ENCODE results near the gene ALAS1.

ALAS1 gene

DNA sequence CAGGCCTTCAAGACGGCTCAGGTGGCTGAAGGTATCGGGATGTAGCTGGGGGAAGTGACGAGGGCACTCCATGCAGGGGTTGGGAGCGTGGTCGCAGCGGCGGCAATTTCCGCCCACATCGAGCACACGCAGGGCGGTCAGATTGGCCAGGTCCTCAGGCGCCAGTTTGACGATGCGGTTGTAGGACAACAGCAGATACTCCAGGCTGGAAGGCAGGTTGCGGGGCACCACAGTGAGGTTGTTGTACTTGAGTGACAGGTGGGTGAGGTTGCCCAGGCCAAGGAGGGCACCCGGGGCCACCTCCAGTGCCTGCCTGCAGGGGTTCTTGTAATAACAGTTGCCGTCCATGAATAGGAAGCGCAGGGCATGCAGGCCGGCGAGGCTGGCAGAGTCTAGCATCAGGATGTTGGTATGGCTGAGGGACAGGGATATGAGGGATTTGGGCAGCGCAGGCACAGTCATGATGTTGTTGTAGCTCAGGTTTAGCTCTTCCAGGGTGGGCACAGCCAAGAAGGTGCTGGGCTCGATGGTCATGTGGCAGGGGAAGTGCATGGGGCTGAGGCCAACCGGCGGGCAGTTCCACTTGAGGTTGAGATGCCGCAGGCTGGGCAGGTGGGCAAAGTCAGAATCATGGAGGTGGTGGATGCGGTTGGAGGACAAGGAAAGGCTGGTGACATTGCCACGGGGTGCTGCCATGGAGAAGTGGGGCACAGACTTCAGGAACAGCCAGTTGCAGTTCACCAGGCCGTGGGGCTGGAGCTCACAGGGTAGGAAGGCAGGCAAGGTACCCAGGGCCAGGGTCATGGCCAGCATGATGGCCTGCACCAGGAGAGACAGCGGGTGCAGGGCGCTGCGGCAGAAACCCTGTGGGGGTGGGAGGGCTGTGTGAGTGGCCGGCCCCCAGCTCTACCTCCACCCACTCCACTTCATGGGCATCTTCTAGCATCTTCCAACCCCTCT is 25.8 kb downstream of the ALAS1 start:
- no peak for DNase-seq

DNA sequence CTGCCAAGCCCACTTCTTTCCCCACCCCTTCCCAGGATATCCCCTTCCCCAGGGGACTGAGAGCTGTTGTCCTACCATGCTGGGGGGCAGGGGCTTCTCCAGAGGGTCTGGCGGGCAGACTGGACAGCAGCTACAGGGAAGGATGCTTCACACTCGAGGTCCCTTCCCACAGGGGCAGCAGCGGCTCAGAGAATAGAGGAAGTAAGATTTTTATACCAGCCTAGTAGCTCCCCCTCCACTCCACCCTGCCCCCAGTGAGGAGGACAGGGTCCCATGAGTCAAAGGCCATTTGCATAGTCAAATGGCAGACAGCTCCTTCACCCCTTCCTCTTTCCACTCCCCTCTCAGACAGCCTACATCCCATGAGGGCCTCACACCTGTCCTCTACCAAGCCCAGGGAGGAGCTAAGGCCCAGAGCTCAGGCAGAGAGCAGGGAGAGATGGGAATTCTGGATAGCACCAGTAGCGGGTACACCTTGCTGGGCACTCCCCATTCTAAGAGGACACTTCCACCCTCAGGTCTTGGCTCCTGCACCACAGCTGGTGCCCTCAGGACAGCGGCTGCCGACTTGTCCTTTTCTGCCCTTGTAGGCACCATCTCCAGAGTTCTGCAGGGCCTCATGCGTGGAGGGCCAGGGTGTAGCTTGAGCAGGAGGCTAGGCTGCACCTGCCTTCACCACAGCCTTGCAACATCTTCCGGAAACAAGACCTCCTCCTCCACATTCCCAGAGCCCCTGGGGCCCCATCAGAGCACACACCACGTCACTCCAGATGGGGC is 27.7 kb downstream of the ALAS1 start, which contains the start of gene TLR9:
TLR9 (minus strand) TSS at position 194 of the 777 bp plus-strand sequence; CDS start at position 78, 116 bp downstream.
- no peak for DNase-seq

DNA sequence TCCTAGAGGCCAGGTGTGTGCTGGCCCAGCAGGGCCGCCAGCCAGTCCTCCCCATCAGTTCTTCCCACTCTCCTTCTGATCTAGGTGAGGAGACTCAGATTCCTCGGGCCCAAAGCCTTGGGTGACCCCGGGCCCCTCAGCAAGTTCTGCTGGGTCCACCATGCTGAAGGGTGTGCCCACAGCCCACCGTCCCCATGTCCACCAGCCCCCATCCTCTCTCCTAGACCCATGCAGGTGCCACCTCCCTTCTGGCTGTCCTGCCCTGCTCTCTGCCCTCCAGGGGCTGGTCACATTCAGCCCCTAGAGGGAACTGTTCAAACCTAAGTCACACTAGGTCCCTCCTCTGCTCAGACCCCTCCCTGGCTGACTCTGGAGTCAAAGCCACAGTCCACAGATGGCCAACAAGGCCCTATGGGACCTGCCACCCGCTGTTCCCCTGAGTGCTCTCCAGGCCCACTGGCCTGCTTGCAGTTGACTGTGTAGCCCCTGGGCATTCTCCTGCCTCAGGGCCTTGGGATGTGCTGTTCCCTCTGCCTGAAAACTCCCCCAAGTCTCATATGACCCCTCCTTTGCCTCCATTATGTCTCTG is 28.4 kb downstream of the ALAS1 start:
- DNase-seq: no peak

DNA sequence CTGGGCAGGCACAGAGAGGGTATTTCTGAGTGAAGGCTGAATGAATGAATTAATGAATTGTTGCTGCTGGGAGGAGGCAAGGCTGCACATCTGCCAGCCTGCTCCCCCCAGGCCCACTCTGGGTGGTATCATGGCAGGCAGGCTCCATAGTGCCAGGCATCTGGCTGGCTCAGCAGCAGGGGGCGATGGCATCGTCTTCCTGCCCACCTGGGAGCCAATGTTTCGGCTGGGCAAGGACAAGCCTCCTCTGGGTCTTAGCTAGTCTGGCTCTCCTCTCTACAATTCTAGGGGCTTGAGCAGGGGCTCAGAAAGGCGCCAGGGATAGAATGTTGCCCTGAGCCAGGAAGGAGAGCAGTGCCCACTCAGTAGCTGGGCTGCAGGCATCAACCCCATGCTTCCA is 29.2 kb downstream of the ALAS1 start:
- no peak for DNase-seq

DNA sequence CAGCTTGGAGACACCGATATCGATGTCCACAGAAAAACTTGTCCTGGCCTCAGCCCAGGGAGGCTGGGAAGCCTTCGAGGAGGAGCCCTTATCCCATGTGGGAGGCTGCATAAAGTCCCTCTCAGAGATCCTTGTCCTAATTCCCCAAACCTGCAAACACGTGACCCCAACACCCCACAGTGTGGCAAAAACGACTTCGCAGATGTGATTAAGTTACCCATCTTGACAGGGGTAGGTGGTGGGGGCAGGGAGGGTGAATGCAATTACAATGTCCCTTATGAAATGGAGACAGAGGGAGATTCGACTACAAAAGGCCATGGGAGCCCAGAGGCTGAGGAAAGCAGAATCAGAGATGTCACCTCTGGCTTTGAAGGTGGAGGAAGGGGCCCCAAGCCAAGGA is 29.8 kb downstream of the ALAS1 start:
- DNase-seq: no peak

DNA sequence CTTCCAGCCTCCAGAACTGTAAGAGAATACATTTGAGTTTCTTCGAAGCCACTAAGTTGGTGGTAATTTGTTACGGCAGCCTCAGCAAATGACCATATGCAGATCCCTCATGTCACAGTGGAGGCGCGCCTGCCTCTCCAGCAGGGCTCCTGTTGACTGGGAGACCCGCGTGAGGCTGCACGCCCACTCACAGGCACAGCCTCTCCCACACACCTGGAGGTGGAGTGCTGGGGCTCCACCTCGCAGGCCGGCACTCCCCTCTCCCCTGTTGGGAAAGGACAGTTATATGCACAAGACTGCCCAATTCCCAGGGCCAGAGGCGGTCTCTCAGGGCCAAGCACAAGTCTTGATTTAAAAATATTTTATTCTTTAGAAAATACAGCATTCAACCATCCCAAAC is 30.3 kb downstream of the ALAS1 start:
- no peak for DNase-seq

DNA sequence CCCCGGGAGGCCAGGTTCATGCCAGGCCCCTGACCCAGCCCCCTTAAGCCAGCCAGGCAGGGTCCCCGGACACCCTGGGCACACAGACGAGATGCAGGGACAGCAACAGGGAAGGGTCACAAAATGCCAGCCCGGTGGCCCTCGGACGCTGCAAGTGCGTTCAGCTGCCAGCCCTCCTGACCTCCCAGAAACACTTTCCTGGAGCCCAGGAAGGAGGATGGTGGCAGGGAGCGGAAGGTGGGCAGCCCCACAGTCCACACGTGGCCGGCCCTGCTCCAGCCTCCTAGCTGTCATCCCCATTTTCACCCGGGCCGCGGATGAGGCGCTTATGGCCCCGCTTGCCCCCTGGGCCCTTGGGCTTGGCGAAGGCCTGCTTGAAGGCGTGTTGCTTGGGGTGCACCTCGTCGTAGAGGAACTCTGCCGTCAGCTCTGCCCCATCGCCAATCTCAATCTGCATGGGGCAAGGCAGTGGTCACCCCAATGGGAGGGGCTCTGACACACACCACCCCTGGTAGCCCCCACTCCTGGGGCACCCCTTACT is 30.9 kb downstream of the ALAS1 start:
- no peak for DNase-seq

DNA sequence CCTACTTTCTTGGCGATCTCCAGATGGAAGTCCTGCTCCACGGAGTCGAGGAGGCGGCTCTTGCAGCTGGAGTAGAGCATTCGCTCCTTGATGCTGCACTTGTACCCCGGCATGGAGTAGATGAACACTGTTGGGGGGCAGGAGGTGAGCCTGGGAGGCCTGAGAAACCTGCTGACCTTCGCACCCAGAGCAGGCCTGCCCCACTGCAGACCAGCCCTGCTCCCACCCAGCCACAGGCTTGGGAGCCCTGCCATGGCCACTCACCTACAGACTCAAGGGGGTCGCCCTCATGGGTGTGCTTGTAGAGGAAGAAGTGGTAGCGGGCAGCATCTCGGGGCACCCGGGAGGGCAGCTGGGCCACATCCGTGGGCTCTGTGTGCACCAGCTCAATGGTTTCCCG is 31.7 kb downstream of the ALAS1 start:
- DNase-seq: no peak

DNA sequence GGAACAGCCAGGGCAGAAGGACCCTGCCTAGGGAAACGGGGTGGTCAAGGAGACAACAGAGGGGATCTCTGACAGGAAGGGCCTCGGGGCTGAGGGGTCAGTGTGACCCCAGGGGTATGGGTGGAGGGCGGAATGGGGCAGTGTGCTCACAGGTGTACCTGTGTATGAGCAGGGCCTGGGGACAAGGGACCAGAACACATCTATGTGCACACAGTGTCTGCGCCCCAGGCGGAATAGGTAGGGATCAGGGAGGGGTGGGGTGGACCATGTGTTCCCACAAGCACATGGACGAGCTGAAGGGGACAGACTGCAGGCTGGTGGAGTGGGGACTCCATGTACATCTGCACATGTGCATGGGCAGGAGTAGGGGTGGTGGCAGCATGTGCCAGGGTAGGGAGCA is 32.5 kb downstream of the ALAS1 start:
- no peak for DNase-seq

DNA sequence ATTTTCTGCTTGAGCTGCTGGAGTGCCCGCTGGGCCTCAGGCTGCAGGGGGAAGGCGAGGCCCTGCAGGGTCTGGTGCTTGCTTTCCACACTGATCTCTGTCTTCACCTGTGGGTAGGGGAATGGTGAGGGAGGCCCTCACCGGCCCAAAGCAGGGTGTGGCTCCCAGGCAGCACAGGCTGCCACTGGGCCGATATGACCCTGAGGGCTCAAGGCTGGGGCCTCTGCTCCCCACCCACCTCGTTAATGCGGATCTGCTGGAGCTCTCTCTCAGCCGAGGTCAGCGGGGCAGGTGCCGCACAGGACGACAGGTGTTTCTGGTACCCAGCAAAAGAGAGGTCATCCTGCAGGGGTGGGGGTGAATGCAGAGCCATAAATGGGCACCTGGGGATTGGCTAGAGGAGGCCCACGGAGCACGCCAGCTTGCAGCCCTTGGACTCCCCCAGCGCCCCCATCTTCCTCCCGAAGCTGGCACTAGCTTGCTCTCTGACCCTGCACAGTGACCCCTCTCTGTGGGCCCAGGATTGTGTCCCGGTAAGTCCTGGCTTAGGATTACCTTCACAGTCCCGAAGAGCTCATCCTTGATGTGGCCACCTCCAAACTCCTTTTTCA is 33.0 kb downstream of the ALAS1 start:
- no peak for DNase-seq

DNA sequence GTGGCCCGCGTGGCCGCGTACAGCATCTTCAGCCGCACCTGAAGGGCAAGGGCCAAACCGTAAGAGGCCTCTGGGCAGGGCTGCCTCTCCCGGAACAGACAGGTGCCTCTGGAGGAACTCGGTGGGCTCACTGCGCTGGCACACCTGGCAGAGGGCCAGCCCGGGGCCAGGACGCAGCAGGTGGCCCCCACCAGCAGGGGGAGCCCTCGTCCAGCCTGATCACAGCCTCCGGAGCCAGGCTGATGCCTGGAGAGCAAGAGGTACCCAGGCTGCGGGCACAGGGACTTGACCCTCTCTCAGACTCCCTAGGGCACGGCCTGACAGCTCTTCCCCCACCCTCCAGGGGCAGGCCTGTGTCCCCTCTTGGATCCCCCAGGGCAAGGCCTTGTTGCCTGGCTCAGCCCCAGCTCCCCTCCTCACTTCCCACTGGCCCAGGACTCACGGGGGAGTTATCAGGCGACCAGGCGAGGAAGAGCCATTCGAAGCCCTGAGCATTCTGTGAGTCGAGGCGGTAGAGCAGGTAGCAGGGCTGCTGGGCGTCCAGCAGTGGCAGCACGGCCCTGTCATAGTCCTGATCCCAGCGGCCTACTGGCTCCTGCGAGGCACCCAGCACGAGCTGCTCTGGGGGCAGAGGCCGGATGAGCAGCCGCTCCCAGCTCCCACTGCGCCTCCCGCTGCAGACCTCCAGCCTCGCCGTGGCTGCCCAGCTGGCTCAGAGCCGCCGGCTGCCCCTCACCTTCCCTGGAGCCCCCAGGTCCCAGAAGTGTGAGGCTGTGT is 33.7 kb downstream of the ALAS1 start:
- peak; percentile 49 for DNase-seq

DNA sequence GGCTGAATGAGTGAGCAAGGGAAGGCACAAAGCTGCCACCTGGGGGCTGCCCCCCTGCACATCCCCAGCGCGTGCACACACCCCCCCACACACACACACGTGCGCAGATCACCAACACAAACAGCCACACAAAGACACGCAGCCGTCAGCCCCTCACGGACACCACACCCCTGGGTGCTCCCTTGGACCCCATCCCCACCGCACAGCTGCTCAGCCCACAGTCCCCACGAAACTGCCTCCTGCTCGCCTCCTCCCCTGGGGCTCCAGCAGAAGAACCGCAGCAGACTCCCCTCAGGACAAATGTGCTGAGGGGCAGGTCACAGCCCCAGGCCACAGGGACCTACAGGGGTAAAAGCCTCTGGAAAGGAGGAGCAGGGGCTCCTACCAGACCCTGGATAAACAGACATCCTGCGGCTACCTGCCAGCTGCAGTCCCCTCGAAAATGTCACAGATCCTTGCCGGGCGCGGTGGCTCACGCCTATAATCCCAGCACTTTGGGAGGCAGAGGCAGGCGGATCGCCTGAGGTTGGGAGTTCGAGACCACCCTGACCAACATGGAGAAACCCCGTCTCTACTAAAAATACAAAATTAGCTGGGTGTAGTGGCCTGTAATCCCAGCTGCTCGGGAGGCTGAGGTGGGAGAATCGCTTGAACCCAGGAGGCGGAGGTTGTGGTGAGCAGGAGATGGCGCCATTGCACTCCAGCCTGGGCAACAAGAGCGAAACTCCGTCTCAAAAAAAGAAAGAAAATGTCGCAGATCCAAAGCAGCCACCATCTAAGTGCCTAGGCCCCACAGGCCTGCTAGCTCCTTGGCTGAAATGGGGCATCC is 34.5 kb downstream of the ALAS1 start:
- DNase-seq: no peak

DNA sequence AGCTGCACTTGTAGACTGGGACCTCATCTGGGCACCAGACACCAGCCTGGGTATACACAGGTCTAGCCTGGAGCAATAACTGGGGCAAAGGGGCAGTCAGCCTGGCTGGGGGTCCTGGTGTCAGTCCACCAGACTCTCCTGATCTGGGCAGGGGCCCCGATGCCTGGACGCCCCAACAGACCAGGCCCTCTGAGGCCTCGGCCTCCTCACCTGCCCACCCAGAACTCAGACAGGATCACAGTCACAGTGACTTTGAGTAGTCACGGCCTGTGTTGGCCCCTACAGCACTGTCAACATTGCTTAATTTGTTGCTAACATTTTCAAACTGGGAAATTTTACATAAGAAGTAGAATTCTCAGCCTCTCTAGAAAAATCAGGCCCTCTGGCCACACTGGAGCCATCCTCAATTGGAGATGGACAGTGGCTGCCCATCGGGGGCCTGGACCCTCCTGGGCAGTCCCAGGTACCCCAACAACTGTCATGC is 35.2 kb downstream of the ALAS1 start:
- no peak for DNase-seq

DNA sequence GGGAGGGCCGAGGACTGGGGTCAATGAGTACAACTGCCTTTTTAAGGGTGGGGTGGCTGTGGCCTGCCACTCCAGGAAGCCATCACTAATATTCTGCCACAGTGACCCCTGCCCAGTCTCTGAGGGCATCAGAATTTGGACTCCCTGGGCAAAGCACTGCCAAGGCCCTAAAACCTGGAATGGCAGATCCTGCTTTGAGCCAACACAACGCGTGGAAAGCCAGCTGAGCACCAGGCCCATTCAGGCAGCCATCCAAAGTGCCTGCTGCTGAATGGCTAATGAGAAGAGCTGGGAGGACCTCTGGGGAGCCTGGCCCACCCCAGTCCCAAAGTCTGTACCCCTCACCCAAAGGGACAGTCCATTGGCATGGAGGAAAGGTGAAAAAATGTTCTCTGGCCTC is 36.0 kb downstream of the ALAS1 start:
- DNase-seq: no peak

DNA sequence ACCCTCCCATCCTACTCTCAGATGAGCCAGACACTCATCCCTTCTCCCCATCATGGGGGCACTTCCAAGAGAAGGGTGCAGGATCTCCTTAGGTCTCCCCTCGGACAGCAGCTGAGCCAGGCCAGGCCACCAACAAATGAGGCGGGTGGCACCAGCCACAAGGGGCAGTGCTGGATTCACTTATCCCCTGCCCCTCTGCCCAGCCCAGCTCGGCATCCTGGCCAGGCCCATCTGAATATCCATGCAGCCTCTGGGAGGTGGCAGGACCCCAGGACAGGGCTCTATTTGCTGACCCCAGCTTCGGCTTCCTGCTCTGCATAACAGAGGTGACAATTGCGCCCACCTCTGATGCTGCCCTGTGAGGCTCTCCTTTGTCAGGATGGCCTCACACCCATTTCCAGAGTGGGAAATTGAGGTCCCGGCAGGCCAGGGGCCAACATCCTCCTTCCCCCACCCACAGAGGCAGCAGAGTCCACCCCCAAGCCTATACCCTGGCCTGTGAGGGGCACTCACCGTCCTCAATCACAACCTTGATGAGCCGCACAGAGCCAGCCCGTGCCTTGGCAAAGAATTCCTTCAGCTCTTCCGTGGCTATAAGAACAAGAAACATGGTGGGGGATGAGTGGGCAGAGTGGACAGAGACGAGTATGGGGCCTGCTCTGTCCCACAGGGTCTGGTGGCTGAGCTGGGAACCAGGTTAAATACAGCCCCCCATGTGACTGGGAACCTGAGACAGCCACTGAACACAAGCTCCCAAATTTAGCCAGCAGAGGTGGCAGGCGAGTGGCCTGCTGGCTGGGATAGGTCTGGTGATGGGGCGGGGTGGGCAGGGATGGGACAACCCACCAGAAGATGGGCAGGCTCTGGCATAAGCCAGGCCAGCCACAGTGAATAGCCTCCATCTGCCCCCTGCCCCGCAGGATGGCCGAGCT is 36.8 kb downstream of the ALAS1 start:
- no peak for DNase-seq

DNA sequence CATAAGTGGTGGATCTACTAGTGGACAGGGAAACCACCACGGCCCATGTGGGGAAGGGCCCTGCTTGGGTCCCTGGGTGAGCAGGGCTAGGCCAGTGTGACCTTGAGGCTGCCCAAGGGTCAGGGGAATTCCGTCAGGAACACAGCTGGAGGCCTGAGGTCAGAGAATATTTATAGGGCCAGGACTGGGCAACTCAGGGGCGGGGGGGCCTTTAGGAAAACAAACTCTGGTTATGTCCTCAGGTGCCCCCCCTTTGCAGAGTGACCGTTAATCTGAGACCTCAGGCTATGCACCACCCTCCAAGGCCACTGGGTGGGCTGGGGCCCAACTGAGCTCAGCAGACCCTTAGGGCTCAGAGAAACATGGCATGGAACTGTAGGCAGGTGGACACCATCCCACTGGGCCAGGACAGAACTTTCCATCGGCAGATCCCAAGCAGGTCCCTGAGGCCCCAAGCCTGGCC is 38.5 kb downstream of the ALAS1 start:
- no peak for DNase-seq

DNA sequence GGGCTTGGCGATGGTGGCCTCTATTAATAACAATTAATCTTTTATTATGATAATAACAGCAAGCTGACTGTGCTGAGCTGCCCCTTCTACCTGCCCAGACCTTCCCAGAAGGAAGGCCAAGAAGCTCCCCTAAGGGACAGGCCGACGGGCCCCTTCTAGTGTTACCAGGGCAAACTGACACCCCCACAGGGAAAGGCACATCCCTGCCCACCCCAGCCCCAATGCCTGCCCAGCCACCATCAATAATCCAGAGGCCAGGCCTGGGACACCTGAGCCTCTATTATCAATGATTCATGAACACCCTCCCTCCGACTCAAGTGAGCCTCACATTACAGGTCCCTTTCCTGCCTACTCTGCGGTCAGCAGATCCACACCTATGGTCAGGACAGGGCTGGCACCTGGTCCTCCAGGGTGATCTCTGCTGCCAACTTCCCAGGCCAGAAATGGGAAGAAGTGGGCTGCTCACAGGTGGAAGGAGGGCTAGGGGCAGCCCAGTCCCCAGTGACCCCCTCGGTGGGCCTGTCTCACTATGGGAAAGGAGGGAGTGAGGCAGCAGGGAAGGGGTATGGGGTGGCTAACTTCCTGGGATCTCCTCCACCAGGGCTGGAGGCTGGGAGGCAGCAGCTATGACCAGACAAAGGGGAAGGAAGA is 39.2 kb downstream of the ALAS1 start:
- DNase-seq: no peak

DNA sequence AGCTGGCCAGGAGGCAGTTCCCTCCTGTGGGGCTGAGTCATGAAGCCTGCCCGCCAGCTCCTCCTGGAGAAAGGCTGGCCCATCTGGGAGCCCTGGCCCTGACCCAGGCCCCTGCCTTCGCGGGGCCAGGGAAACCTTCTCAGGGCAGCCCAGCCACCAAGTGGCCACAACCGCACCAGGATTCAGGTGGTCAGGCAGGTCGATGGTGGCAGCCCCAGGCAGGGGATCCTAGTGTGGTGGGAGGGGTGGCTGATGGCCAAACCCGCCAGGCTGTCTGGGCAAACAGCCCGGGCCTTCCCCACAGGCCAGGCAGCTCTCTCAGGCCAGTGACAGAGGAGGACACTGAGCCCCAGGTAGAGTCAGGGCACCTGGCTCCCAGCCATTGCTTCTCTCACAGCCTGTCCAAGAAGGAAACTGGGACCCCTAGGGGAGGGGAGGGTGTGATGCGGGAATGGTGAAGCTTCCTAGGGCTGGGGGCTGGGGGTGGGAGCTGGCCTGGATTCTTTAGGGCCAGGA is 39.8 kb downstream of the ALAS1 start:
- DNase-seq: peak; percentile 85
